Esophagus muscularis mucosa (tissue), 4 donors: ENCODE measurements around the gene NANS. TPM values are rescaled to one million over a fixed set of nuclear protein-coding genes. Genes with fewer than 3 reads are reported as not detected.

Source experiments
- DNase-seq: peaks from one replicate; pipeline ENCODE4 v3.0.0-alpha.2; 2017; ENCODE audit errors: extremely low spot score
- H3K27ac ChIP-seq, 4 donors: fragments of 200-600 bp; sonication (generic); replicated peaks in 1 of 4; 1 replicate in 3 of 4; 2 replicates in 1 of 4; pipeline ENCODE4 v1.5.1; 2016 to 2019; ENCODE audit warnings: mild to moderate bottlenecking in 1 of 4
- H3K27me3 ChIP-seq, 4 donors: fragments of 200-600 bp; sonication (generic); one replicate each; pipeline versions ENCODE4 v1.5.1 to v1.6.0; 2016 to 2019
- H3K36me3 ChIP-seq, 4 donors: fragments of 200-600 bp; sonication (generic); one replicate each; pipeline ENCODE4 v1.5.1; 2016 to 2019
- H3K4me1 ChIP-seq, 4 donors: fragments of 200-600 bp; sonication (generic); one replicate each; pipeline ENCODE4 v1.5.1; 2016 to 2019
- H3K4me3 ChIP-seq, 4 donors: fragments of 200-600 bp; sonication (generic); 1 replicate in 2 of 4; 2 replicates in 2 of 4; pipeline ENCODE4 v1.5.1; 2016 to 2019; ENCODE audit warnings: mild to moderate bottlenecking in 4 of 4, moderate library complexity in 1 of 4
- H3K9me3 ChIP-seq, 4 donors: fragments of 200-600 bp; sonication (generic); 1 replicate in 3 of 4; 2 replicates in 1 of 4; pipeline ENCODE4 v1.5.1; 2016 to 2019
- CTCF ChIP-seq, 3 experiments: fragments of 200-600 bp in 2 of 3; fragments of 450-650 bp in 1 of 3; sonication (generic) in 2 of 3; IDR thresholded peaks; one replicate each; pipeline ENCODE4 v1.5.1; 2017 to 2019; ENCODE audit warnings: antibody characterized with exemption in 3 of 3, mild to moderate bottlenecking in 2 of 3, moderate library complexity in 1 of 3
- EP300 ChIP-seq: sonication (generic); formaldehyde crosslinking; IDR thresholded peaks from one replicate; pipeline ENCODE4 v1.6.1; 2017; ENCODE audit warnings: antibody characterized with exemption
- POLR2A ChIP-seq: fragments of 450-650 bp; IDR thresholded peaks from one replicate; pipeline ENCODE4 v1.6.1; 2017; ENCODE audit warnings: antibody characterized with exemption, moderate library complexity, mild to moderate bottlenecking, low read depth
- POLR2AphosphoS5 ChIP-seq, 2 donors: sonication (generic); formaldehyde crosslinking; IDR thresholded peaks; one replicate each; pipeline ENCODE4 v1.6.1; 2017; ENCODE audit warnings: antibody characterized with exemption in 2 of 2
- WGBS: methylation state at CpG from one replicate; pipeline ENCODE4 v1.1.5; 2018; 5-methylcytosine and 5-hydroxymethylcytosine counted together
- intact Hi-C: fragments of 100-400 bp; cut with DNase I; formaldehyde crosslinking; loops from one replicate; pipeline ENCODE4 v1.15.1; 2023
- total RNA-seq, 4 donors: library from RNA; depleted of rRNA; stranded (reverse); fragments of >200 nt; gene quantifications; one replicate each; pipeline versions ENCODE4 v1.1.0 to v1.2.1, GENCODE V29; 2016

The NANS gene
- total RNA-seq, 4 donors from 2014 or later = 25.3 to 54.7 (median 37.3) TPM

- no peak for DNase-seq
- Histone ChIP-seq H3K4me1 (peaks cover 0 to 4% (median 0%) of the 10 kb centered on the region in 4 donors), H3K9me3 (no peaks in the 10 kb centered on the region), H3K4me3 (no peak overlapping the region), H3K36me3 (peaks cover 22 to 74% (median 54%) of the 10 kb centered on the region in 4 donors), H3K27ac (no peak overlapping the region), H3K27me3 (no peaks in the 10 kb centered on the region)
- TF ChIP-seq POLR2AphosphoS5 (IDR thresholded peaks at IDR 0.05) (no peak), POLR2A (no peak), EP300 (no peak), CTCF (IDR thresholded peaks at IDR 0.05) (no peak)
- WGBS = 89% methylated on average over 8 of the region's 8 CpGs
- intact Hi-C loops = no loop called here
These were observed 8.3 kb downstream of the NANS start for GRCh38 chr9:98064623-98065392.

GRCh38 chr9:98066235-98066634 lies 9.7 kb downstream of the NANS start:
- peaks cover 22 to 68% (median 46%) of the 10 kb centered on the region in 4 donors for H3K36me3 ChIP-seq
- H3K27ac ChIP-seq = no peak overlapping the region
- H3K9me3 ChIP-seq = no peaks in the 10 kb centered on the region
- TF ChIP-seq POLR2A (no peak), POLR2AphosphoS5 (IDR thresholded peaks at IDR 0.05) (no peak), CTCF (IDR thresholded peaks at IDR 0.05) (no peak), EP300 (no peak)
- WGBS = 94% methylated on average over 3 of the region's 3 CpGs
- H3K4me1 ChIP-seq = no peaks in the 10 kb centered on the region
- intact Hi-C loops = no loop called here
- H3K4me3 ChIP-seq = no peak overlapping the region
- H3K27me3 ChIP-seq = no peaks in the 10 kb centered on the region
- DNase-seq = no peak

- TF ChIP-seq EP300 (no peak), POLR2A (no peak), CTCF (IDR thresholded peaks at IDR 0.05) (no peak), POLR2AphosphoS5 (IDR thresholded peaks at IDR 0.05) (no peak)
- intact Hi-C loops = no loop called here
- Histone ChIP-seq H3K27ac (no peak overlapping the region), H3K4me1 (no peaks in the 10 kb centered on the region), H3K9me3 (no peaks in the 10 kb centered on the region), H3K36me3 (peaks cover 17 to 59% (median 38%) of the 10 kb centered on the region in 4 donors), H3K27me3 (no peaks in the 10 kb centered on the region), H3K4me3 (no peak overlapping the region)
- 92% methylated on average over 2 of the region's 2 CpGs for WGBS
- DNase-seq = no peak
These were observed 10.7 kb downstream of the NANS start for GRCh38 chr9:98067184-98067583.

DNA sequence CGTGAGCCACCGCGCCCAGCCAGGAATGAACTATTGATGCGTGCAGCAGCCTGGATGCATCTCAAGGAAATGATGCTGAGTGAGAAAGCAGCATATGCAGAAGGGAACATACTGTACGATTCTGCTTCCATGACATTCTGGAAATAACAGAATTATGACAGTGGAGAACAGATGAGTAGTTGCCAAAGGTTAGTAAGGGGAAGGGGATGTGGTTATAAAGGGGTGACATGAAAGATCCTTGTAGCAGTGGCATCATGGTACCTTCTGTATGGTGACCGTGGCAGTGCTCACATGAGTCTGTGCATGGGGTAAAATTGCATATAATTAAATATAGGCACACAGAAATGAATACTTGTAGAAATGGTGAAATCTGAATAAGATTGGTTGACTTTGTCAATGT lies 13.0 kb downstream of the NANS start:
- Histone ChIP-seq H3K27ac (no peak overlapping the region), H3K9me3 (no peaks in the 10 kb centered on the region), H3K4me1 (peaks cover 4 to 8% (median 6%) of the 10 kb centered on the region in 4 donors), H3K4me3 (no peak overlapping the region), H3K27me3 (no peaks in the 10 kb centered on the region), H3K36me3 (peaks cover 5 to 37% (median 21%) of the 10 kb centered on the region in 4 donors)
- no peak for TF ChIP-seq CTCF (IDR thresholded peaks at IDR 0.05)
- no peak for TF ChIP-seq POLR2AphosphoS5 (IDR thresholded peaks at IDR 0.05)
- no peak for TF ChIP-seq EP300
- no peak for TF ChIP-seq POLR2A
- WGBS = 95% methylated on average over 6 of the region's 6 CpGs
- no peak for DNase-seq
- intact Hi-C loops = no loop called here
